Left lung (tissue), 10 donors: Measurements from ENCODE around the gene KLF11. TPM values are rescaled to one million over a fixed set of nuclear protein-coding genes. Genes with fewer than 3 reads are reported as not detected.

Experiments used
- ATAC-seq: fragments of 200-7000 bp; cut with Tn5 transposase; one replicate; pipeline ENCODE4 v1.9.1; 2020; ENCODE audit warnings: moderate library complexity
- DNase-seq, 4 donors: peaks; one replicate each; pipeline ENCODE4 v3.0.0-alpha.2; 2013 to 2020
- H3K27ac ChIP-seq, 2 donors: fragments of 200-600 bp; sonication (generic) in 1 of 2; one replicate each; pipeline versions ENCODE4 v1.5.0 to v1.8.0; 2020 to 2021
- H3K27me3 ChIP-seq, 2 donors: fragments of 200-600 bp; sonication (generic) in 1 of 2; one replicate each; pipeline versions ENCODE4 v1.5.0 to v1.8.0; 2020 to 2021
- H3K36me3 ChIP-seq, 2 donors: fragments of 200-600 bp; sonication (generic) in 1 of 2; one replicate each; pipeline versions ENCODE4 v1.5.0 to v1.8.0; 2020 to 2021
- H3K4me1 ChIP-seq, 2 donors: fragments of 200-600 bp; one replicate each; pipeline ENCODE4 v1.8.0; 2021
- H3K4me3 ChIP-seq, 2 donors: fragments of 200-600 bp; sonication (generic) in 1 of 2; one replicate each; pipeline versions ENCODE4 v1.5.0 to v1.8.0; 2020 to 2021; ENCODE audit warnings: mild to moderate bottlenecking in 1 of 2
- H3K9me3 ChIP-seq, 2 donors: fragments of 200-600 bp; sonication (generic) in 1 of 2; one replicate each; pipeline versions ENCODE4 v1.5.0 to v1.8.0; 2020 to 2021
- intact Hi-C, 2 donors: fragments of 100-400 bp; cut with DNase I; formaldehyde crosslinking; loops; one replicate each; pipeline versions ENCODE4 v1.11.2 to v1.14.2; 2022
- polyA plus RNA-seq, 6 donors: library from polyadenylated mRNA; unstranded; fragments of 120-200 nt; gene quantifications; one replicate each; pipeline ENCODE4 v1.2.1, GENCODE V29; 2013; ENCODE audit not compliant: insufficient read length in 6 of 6
- total RNA-seq, 2 donors: library from RNA; stranded (reverse); fragmentation: NEBNext Ultra II Directional; extraction: Animal tissue kit (Norgen Biotek cat#: 25700); gene quantifications; one replicate each; pipeline ENCODE4 v1.2.1, GENCODE V29; 2021
- TF ChIP-seq, protein P1 (sequence below), 2 donors: fragments of 200-600 bp; sonication (generic) in 1 of 2; IDR thresholded peaks; one replicate each; pipeline versions ENCODE4 v1.5.0 to v1.8.0; 2021; ENCODE audit warnings: antibody characterized with exemption in 2 of 2
- donor health status: DM: no; HTN: yes; CAD: no.
- donor health status: DM: no; HTN: no; CAD: no.

KLF11 gene
- total and polyA plus RNA-seq, 8 donors = 15.7 to 23.0 (median 20.0) TPM

DNA sequence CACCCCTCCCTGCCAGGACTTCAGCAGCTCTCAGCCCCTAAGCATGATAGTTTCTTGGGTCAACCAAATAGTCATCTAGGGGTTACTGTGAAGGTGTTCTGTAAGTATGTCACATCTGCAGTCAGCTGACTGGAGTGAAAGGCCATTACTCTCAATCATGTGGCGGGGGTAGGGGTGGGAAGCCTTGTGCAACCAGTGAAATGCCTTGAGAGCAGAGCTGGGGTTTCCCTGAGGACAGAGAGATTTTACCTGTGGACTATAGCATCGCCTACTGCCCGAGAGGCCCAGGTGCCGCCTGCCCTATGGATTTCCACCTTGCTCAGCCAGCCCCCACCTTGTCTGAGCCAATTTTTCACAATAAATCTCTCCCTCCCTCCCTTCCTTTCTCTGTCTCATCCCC, 20.9 kb upstream of the KLF11 start:
- Histone ChIP-seq H3K27ac (no peak overlapping the region), H3K4me1 (peaks cover 0 to 18% of the 10 kb centered on the region in 2 donors), H3K4me3 (no peak overlapping the region), H3K9me3 (no peaks in the 10 kb centered on the region), H3K27me3 (no peaks in the 10 kb centered on the region), H3K36me3 (no peaks in the 10 kb centered on the region)
- ATAC-seq = no peak
- DNase-seq = no peak
- TF ChIP-seq, protein P1, sequence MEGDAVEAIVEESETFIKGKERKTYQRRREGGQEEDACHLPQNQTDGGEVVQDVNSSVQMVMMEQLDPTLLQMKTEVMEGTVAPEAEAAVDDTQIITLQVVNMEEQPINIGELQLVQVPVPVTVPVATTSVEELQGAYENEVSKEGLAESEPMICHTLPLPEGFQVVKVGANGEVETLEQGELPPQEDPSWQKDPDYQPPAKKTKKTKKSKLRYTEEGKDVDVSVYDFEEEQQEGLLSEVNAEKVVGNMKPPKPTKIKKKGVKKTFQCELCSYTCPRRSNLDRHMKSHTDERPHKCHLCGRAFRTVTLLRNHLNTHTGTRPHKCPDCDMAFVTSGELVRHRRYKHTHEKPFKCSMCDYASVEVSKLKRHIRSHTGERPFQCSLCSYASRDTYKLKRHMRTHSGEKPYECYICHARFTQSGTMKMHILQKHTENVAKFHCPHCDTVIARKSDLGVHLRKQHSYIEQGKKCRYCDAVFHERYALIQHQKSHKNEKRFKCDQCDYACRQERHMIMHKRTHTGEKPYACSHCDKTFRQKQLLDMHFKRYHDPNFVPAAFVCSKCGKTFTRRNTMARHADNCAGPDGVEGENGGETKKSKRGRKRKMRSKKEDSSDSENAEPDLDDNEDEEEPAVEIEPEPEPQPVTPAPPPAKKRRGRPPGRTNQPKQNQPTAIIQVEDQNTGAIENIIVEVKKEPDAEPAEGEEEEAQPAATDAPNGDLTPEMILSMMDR (IDR thresholded peaks at IDR 0.05) = no peak
- intact Hi-C loops = no loop called here

DNA sequence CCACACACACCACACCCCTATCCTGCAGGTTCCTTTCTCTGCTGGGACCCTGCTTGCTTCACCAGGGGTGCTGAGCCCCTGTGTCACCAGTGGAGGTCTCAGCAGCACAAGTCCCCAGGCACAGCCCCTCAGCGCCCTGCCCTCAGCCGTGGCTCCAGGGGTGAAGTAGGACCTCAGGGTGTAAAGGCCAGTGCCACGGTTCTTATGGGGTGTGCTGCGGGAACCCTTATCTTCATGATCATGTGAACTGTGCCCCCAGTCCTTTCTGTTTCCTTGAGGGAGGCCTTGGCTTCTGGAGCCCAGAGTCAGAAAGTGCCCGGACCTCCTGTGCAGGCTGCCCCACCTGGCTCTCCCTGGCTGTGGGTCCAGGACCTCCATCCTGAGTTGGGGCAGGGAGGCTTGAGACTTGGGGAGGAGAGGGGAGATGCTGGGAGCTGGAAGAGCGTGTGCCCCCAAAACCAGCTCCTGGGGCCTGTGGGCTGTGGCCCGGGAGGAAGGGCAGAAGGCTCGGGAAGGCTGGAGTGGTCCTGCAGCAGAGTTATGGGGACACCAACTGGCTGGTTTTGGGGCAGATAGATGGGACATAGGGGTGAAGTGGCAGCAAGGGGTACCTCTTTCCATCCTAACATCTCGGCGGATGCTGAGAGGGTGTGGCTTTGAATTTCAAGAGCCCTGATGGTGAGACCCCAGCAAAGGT, 20.2 kb upstream of the KLF11 start:
- Histone ChIP-seq H3K4me3 (no peak overlapping the region), H3K4me1 (peaks cover 0 to 17% of the 10 kb centered on the region in 2 donors), H3K9me3 (no peaks in the 10 kb centered on the region), H3K27ac (no peak overlapping the region), H3K27me3 (no peaks in the 10 kb centered on the region), H3K36me3 (no peaks in the 10 kb centered on the region)
- ATAC-seq (no peak), DNase-seq (peak in 1 of 4 donors; percentile 48)
- TF ChIP-seq, protein P1 (IDR thresholded peaks at IDR 0.05) = no peak
- intact Hi-C loops = no loop called here

DNA sequence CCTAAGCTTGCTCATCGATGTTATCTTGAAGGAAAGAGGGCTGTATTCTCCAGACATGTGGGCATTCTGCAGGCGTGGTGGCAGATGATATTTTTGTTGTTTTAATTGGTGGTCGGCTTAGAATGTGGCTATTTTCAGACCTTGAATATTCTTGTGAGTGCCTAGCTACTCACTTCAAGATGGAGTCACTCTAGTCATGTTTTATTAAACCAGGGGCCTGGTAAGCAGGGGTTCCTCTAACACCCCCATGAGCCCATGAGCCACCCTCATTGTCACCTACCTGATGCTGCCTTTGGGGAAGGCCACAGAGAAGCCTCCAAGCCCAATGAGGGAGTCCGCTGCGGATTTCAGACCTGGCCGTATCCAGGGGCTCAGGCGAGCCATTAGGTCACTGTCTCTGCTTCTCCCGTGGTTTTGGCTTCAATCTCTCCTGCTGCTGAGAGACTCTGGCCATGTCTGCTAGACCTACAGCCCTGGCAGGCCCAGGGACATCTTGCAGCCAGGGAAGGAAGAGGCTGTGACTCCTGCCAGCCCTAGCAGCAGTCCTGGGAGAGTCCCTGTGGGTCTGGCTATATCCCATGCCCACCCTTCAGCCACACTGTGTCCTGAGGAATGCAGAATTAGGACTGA, 16.3 kb upstream of the KLF11 start:
- intact Hi-C loops = no loop called here
- DNase-seq (peak in 1 of 4 donors; percentile 20), ATAC-seq (no peak)
- TF ChIP-seq, protein P1 (IDR thresholded peaks at IDR 0.05) = no peak
- no peaks in the 10 kb centered on the region for H3K27me3 ChIP-seq
- H3K4me1 ChIP-seq = peaks cover 10 to 31% of the 10 kb centered on the region in 2 donors
- no peaks in the 10 kb centered on the region for H3K36me3 ChIP-seq
- no peak overlapping the region for H3K4me3 ChIP-seq
- no peaks in the 10 kb centered on the region for H3K9me3 ChIP-seq
- no peak overlapping the region for H3K27ac ChIP-seq

DNA sequence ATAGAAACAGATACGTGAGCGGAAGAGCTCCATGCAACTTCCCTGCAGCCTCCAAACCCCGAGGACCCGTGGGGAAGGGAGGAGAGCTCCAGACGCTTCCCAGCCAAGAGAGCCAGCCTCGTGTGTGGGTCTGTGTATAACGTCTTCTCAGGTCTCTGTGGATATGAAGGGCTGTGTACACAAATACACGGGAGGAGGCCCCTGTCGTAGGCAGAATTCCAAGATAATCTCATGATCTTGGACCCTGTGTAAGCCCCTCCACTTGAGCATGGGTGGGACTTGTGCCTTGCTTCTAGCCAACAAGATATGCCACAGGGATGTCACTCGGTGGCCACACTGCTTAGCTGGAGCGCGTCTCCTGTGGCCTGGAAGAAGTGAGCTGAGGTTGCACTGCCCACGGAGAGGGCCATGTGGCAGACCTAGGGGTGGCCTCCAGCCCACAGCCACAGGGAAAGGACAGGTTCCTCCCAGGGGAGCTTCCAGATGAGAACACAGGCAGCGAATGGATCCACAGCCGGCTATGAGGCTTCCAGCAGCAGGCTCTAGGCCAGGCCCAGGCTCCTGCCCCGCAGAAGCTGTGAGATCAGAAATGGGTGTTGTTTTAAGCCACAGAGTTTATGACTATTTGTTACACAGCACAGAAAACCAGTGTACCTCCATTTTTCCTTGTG, 15.6 kb upstream of the KLF11 start:
- H3K36me3 ChIP-seq = no peaks in the 10 kb centered on the region
- H3K4me1 ChIP-seq = peaks cover 10 to 31% of the 10 kb centered on the region in 2 donors
- no peaks in the 10 kb centered on the region for H3K27me3 ChIP-seq
- peak in 1 of 4 donors; percentile 39 for DNase-seq
- no peak for ATAC-seq
- intact Hi-C loops = no loop called here
- H3K4me3 ChIP-seq = no peak overlapping the region
- TF ChIP-seq, protein P1 (IDR thresholded peaks at IDR 0.05) = no peak
- no peaks in the 10 kb centered on the region for H3K9me3 ChIP-seq
- peak overlapping the region in 1 of 2 donors; percentile 73 for H3K27ac ChIP-seq

DNA sequence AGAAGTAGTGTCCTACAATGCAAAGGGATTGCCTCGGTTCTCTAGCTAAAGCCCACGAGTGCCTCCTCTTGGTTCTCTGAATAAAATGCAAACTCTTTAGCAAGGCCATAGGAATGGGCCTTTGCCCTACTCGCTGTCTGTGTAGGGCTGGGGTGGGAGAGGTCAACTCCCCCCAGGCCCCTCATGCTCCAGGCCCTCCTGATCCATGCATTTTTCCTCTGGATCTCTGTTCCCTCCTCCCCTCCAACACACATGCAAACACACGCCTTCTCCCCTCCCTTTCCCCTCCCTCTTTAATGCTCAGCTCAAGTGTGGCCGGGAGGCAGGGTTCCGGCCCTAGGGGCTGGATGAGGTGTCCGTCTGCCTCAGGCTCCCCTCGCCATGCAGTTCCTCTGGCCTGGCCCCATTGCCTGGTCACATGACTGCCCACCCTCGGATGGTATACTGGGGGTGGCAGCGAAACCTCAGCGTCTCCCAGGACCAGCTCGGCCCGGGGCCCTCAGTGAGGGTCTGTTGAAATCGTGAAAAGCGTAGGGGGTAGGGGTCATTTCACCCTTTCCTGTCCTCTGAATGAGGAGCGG, 14.9 kb upstream of the KLF11 start:
- intact Hi-C loops = no loop called here
- TF ChIP-seq, protein P1 (IDR thresholded peaks at IDR 0.05) = no peak
- ATAC-seq (peak; percentile 5), DNase-seq (peak in 1 of 4 donors; percentile 65)
- no peaks in the 10 kb centered on the region for H3K27me3 ChIP-seq
- H3K9me3 ChIP-seq = no peaks in the 10 kb centered on the region
- peak overlapping the region; percentile 67 to 73 for H3K27ac ChIP-seq
- H3K4me3 ChIP-seq = no peak overlapping the region
- H3K4me1 ChIP-seq = peaks cover 10 to 31% of the 10 kb centered on the region in 2 donors
- no peaks in the 10 kb centered on the region for H3K36me3 ChIP-seq
